Measurements from ENCODE around the gene IFT88. TPM values are rescaled to one million over a fixed set of nuclear protein-coding genes. Genes with fewer than 3 reads are reported as not detected.
A peak's percentile ranks its signal among the peaks of the same experiment; 100 is the strongest.

IFT88 gene
- total RNA-seq, 2 donors from 2014 or later: 12.6 to 14.8 TPM

GRCh38 chr13:20561741-20562140, 5.2 kb upstream of the IFT88 start:
- no peak for DNase-seq
- ATAC-seq: no peak
- intact Hi-C loops (cut with DNase I, micrococcal nuclease): no loop called here

- DNase-seq (no peak), ATAC-seq (no peak)
- intact Hi-C loops (cut with DNase I, micrococcal nuclease): no loop called here
Observed at GRCh38 chr13:20565115-20565736, 1.7 kb upstream of the IFT88 start.

DNA sequence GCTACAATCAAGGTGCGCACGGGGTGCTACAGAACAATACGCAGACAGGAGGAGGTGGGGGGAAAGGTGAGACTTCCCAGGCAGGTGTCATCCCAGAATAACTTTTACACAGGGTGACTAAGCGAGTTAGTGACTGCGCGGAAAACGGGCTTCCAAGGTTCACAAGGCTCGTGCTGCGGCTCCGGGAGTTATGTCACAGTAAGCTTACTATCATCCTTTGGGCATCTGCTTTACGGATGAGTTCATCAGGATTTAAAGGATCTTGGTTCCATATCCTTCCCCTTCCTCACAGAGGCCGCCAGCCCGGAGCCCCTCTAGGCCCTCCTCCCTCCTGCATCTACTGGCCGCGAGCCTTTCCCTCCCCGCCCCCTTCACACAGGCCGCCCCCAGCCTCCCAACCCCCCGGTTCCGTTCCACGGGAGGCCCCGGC, 474 bp upstream of the IFT88 start:
- DNase-seq (peak in 1 of 2 donors; percentile 76), ATAC-seq (peak; percentile 66)
- intact Hi-C loops (cut with DNase I, micrococcal nuclease): no loop called here

DNA sequence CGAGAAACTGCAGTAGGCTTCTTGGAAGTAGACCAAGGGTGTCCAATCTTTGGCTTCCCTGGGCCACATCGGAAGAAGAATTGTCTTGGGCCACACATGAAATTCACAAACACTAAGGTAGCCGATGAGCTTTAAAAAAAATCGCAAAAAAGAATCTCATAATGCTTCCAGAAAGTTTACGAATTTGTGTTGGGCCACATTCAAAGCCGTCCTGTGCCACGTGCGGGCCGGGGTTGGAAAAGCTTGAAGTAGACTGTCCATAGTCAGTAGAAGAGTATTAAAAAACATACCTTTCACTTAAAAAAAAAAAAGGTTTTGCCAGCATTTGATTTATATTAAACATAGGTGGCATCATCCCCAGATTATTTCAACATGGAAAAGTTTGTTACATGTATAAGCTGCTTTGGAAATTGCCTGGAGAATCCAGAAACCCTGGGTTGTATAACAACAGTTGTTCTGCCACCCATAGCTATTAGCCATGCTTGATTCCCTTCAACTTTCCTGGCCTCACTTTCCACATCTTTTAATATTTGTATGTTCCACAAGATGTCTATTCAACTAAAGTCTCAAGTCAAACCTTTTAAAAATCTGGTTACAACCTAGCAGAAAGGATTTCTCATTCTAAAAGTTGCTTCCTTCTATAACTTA, 1.0 kb downstream of the IFT88 start:
- DNase-seq: no peak
- ATAC-seq: no peak
- intact Hi-C loops (cut with DNase I, micrococcal nuclease): no loop called here

DNA sequence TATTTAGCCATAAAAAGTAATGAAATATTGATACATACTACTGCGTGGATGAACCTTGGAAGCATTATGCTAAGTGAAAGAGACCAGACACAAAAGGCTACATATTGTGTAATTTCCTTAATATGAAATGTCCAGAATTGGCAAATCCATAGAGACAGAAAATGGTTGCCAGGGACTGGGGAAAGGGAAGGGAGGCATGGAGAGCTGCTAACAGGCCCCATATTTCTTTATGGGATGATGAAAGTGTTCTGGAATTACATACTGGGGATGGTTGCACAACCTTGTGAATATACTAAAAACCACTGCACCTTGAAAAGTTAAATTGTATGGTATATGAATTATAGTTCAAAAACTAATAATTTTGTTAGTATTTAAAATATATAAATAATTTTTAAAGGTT, 3.6 kb downstream of the IFT88 start:
- no peak for DNase-seq
- no peak for ATAC-seq
- intact Hi-C loops (cut with DNase I, micrococcal nuclease): no loop called here

GRCh38 chr13:20571676-20572075, 4.7 kb downstream of the IFT88 start:
- DNase-seq: no peak
- intact Hi-C loops (cut with DNase I, micrococcal nuclease): no loop called here

DNA sequence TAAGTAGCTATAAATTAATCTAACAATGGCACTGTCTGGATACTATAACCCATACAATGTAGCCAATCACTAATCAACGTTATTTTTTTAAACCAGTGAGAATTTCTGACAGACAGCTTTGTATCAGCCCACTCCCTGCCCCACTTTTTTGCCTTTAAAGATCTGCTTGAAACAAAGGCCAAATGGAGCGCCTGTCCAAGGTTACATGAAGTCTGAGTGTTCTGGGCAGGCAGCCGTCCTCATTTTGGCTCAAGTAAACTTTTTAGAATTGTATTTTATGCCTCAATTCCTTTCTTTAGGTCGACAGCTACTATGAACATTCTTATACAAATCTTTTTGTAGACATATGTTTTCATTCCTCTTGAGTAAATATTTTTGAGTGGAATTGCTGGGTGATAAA, 6.2 kb downstream of the IFT88 start:
- intact Hi-C loops (cut with DNase I, micrococcal nuclease): no loop called here
- DNase-seq: no peak
- ATAC-seq: no peak

More at GRCh38 chr13:20571676-20572075, 4.7 kb downstream of the IFT88 start:
- ATAC-seq: no peak

DNA sequence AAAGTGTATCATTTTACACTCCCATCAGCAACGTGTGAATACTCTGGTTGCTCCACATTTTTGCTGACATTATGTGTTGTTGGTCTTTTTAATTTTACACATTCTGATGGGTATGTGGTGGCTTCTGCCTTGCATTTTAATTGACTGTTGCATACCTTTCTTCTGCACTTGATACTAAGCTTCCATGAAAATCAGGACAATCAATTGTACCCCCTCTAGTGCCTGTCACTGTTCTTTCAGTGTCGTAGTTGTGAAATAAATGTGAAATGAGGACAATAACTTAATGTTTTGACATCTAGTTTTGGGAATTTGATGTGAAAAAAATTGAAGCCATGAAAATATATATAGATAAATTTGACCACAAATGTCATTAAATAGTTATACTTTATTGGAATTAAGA, 6.7 kb downstream of the IFT88 start:
- no peak for ATAC-seq
- DNase-seq: no peak
- intact Hi-C loops (cut with DNase I, micrococcal nuclease): no loop called here

GRCh38 chr13:20579191-20579590, 12.2 kb downstream of the IFT88 start:
- no peak for DNase-seq
- no peak for ATAC-seq
- intact Hi-C loops (cut with DNase I, micrococcal nuclease): no loop called here

GRCh38 chr13:20580257-20580656, 13.3 kb downstream of the IFT88 start:
- ATAC-seq: no peak
- intact Hi-C loops (cut with DNase I, micrococcal nuclease): no loop called here
- no peak for DNase-seq

DNA sequence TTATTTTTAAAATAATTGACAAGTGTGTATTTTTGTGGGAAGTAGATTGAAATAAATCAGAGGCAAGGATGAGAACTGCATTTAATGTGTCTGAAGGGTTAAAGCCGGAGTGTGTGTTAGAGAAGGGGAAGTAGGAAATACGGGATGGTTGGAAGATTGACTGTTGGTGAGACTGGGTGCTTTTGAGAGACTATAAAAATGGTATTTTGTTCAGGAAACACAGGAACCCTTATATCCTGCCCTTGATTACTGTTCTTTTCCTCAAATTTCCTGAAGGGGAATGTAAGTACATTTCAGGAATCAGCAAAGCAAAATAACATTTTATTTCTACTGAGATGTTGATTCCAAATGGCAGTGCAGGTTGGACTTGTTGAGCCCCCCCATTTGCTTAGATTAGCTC, 15.1 kb downstream of the IFT88 start:
- ATAC-seq: no peak
- no peak for DNase-seq
- intact Hi-C loops (cut with DNase I, micrococcal nuclease): no loop called here

DNA sequence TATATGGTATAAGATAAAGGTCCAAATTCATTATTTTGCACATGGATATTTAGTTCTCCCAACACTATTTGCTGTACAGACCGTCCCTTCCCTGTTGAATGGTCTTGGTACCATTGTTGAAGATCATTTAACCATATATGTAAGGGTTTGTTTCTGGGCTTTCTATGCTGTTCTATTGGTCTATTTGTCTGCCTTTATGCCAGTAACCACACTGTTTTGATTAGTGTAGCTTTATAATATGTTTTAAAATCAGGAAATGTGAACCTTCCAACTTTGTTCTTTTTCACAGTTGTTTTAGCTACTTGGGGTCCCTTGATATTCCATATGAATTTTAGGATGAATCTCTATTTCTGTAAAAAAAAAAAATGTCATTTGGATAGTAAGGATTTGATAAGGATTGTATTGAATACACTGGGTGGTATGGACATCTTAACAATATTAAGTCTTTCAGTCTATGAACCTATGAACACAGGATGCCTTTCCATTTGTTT, 16.9 kb downstream of the IFT88 start:
- intact Hi-C loops (cut with DNase I, micrococcal nuclease): no loop called here
- no peak for ATAC-seq
- DNase-seq: no peak

DNA sequence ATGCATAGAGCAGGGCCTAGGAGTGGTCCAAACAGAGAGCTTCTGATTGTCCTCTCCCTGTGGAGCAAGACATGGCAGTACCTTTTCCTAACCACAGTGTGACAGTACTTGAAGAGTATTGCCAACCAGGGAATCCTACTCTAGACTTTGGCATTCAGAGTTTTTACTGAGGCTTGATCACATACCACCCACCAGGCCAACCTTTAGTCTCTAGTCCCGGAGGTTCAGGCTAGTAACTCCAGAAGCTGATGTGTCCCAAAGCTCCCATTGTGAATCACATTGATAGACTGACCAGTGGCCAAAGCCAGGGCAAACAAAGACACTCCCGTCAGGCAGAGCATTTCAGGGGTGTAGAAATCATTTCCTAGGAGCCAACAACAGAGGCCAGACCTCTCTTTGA, 18.4 kb downstream of the IFT88 start:
- no peak for DNase-seq
- intact Hi-C loops (cut with DNase I, micrococcal nuclease): no loop called here
- ATAC-seq: peak; percentile 71

DNA sequence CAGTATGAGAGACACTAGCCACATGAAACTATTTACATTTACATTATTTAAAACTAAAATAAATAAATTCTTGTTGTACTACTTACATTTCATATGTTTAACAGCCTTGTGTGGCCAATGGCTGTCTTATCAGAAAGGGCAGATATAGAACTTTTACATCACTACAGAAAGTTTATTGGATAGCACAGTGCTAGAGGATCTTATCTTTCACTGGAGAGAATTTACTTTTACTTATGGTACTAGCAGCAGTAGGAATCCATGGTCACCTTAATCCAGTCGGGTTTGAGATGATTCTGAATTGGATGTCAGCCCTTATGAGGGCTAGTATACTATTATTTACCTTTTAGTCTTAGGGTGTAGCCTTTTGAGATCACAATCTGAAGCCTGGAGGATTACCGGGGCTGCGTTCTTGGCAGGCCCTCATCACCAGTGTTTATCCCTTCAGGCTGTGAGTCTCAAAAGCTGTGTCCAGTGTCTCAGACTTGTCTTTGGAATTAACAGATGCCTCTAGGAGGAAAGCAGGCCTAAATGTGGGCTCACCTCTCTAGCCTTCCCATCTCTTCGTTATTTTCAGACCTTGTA, 21.7 kb downstream of the IFT88 start:
- ATAC-seq: peak; percentile 38
- DNase-seq: peak in 1 of 2 donors; percentile 8
- intact Hi-C loops (cut with DNase I, micrococcal nuclease): no loop called here

GRCh38 chr13:20590561-20590960, 23.6 kb downstream of the IFT88 start:
- no peak for DNase-seq
- intact Hi-C loops (cut with DNase I, micrococcal nuclease): no loop called here
- ATAC-seq: peak; percentile 96

DNA sequence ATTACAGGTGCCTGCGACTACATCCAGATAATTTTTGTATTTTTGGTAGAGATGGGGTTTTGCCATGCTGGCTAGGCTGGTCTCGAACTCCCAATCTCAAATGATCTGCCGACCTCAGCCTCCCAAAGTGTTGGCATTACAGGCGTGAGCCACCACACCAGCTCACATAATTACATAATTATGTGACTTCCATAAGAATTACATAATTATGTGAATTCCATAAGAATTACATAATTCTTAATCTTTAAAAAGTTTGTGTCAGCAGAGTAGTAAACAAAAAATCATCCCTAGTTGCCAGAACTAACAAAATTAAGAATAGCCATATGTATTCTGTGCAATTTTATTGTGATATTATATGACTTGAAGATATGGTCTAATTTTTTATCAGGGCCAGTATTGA, 25.6 kb downstream of the IFT88 start:
- no peak for ATAC-seq
- intact Hi-C loops (cut with DNase I, micrococcal nuclease): no loop called here
- DNase-seq: no peak

GRCh38 chr13:20594280-20594679, 27.3 kb downstream of the IFT88 start:
- intact Hi-C loops (cut with DNase I, micrococcal nuclease): no loop called here
- no peak for ATAC-seq
- no peak for DNase-seq

GRCh38 chr13:20607015-20607414, 40.1 kb downstream of the IFT88 start:
- intact Hi-C loops (cut with DNase I, micrococcal nuclease): no loop called here
- no peak for DNase-seq
- ATAC-seq: no peak

GRCh38 chr13:20608438-20609020, 41.6 kb downstream of the IFT88 start:
- intact Hi-C loops (cut with DNase I, micrococcal nuclease): no loop called here
- ATAC-seq (no peak), DNase-seq (no peak)

GRCh38 chr13:20609145-20609544, 42.2 kb downstream of the IFT88 start:
- ATAC-seq: no peak
- DNase-seq: no peak
- intact Hi-C loops (cut with DNase I, micrococcal nuclease): no loop called here
